ENCODE data around the gene TBX6.
"Not testable (repeated sequence)": the region's sequence is repeated elsewhere in the genome, so short reads cannot be mapped to it uniquely, and the experiment has no call there.

Gene TBX6

DNA sequence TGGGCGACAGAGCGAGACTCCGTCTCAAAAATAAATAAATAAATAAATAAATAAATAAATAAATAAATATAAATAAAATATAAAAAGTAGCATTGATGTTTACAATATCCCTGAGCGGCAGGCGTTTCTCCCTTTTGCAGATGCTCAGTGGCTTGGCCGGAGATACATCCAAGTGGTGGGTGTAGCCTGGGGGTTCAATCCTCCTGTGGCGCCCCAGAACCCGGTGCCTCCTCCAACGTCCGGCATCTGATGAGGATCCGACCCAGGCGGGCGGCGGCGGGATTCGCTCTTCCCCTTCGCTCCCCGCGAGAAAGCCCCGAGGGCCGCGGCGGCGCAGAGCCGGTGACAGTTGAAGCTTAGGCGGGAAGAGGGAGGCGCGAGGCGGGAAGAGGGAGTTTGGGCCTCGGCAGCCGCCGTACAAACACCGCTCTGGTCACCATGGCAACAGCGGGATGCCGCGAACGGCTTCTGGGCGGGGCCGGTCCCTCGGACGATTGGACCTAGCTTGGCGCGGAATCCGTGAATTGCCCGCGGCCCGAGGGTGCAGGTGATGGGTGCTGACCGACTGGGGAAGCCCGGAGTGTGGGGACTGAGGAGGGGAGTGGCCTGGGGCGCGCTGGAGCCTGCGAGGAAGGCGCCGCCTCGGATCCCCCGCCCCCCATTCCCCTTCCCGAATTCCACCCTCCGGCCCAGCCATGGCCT is 38.9 kb downstream of the TBX6 start:
- peak overlapping the region in 17 of 21 experiments; percentile 12 to 80 (median 63) for H3K27ac ChIP-seq
- peak overlapping the region; percentile 41 to 81 (median 66) for H3K4me3 ChIP-seq

DNA sequence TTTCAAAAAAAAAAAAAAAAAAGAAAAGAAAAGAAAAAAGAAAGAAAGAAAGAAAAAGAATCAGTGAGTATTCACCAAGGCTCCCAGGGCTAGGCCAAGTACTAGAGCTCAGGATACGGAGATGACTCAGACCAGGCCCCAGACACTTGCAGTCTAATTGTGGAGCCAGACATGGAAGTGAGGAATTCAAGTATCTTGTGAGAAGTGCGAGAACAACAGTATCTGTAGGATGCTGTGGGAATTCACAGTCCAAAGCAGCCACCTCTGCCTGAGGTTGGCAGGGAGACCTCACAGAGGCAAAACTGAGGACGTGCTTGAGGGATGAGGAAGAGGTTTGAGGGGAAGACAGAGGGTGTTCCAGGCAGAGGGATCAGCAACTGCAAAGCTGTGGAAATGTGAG is 40.2 kb downstream of the TBX6 start:
- no peak overlapping the region for H3K4me3 ChIP-seq
- no peak overlapping the region for H3K27ac ChIP-seq

DNA sequence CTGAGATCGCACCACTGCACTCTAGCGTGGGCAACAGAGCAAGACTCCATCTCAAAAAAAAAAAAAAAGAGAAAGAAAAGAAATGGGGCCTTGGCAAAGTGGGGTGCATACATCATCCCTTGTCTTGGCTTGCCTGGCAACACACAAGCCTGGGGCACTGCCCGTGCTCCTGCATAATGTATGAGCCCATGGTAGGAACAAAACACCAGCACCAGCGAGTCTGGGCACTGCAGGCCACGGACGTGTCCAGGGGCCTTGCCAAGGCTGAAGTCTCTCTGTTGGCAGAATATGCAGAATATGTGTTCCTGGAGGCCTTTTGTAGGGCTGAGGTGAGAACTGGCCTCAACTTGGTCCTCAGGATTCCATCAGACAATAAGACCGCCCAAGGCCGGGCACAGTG is 41.9 kb downstream of the TBX6 start:
- H3K27ac ChIP-seq: peak overlapping the region in 1 of 21 experiments; percentile 17

DNA sequence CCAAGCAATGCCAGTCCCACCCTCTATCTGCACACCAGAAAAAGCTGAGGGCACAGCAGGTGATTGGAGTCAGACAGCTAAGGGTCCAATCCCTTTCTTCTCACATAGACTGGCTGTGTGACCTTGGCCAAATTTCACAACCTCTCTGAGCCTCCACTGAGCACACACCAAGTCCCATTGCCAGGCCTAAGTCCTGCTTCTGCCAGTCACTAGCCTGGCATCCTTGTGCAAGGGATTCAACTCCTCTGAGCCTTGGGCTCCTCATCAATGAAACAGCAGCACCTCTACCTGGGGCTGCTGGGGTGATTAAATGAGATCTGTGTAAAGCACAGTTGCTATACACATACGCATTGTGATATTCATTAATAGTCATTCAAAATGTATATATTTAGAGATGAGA is 45.1 kb downstream of the TBX6 start:
- Histone ChIP-seq H3K27ac (no peak overlapping the region), H3K4me3 (no peak overlapping the region)

More for the DNA sequence above, 41.9 kb downstream of the TBX6 start:
- H3K4me3 ChIP-seq: no peak overlapping the region

DNA sequence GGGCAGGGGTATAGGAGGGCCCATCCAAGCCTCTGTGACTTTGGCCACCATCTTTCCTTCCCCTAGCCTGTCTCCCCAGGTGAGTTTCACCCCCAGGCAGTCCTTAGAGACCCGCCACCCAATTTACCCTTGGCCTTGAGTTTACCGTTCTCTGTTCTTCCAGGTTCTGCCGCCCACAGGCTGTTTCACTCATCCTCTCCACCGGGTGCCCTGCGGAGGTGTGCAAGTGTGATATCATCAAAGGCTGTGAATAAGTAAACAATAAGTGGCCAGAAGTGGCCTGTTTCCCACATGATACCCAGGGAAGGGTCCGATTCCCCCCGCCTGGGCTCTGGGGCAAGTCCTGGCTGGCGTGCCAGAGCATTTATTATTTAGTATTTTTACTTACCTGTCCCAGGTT is 45.5 kb downstream of the TBX6 start:
- Histone ChIP-seq H3K4me3 (no peak overlapping the region), H3K27ac (no peak overlapping the region)

DNA sequence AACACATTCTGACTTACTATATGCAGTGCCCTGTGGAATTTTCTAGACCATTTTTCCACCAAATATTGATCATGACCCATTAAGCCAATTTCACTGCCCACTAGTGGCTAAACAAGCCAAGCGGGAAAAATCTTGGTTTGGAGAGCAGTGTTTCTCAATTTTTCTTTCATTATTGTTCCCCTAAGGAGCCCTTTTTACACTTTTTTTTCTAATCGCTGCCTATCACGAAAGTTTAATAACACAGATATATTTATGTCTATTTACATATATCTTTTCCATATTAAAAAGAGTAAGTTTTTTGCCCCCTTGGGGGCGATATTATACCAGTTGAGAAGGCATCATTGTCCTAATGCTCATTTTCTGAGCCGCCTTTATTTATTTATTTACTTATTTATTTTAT is 49.9 kb downstream of the TBX6 start:
- no peak overlapping the region for H3K27ac ChIP-seq
- no peak overlapping the region for H3K4me3 ChIP-seq

DNA sequence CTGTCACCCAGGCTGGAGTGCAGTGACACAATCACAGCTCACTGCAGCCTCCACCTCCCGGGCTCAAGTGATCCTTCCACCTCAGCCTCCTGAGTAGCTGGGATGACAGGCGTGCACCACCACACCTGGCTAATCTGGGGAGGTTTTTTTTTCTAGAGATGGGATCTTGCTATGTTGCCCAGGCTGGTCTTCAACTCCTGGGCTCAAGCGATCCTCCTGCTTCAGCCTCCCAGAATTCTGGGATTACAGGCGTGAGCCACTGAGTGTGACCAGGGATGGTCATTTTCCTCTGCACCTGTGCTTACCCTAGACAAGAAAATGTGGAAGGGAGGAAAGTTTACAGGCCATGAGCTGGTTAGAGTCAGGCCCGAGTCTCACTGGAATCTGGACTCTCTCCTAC is 51.0 kb downstream of the TBX6 start:
- not testable (repeated sequence) for H3K27ac ChIP-seq, H3K4me3 ChIP-seq

DNA sequence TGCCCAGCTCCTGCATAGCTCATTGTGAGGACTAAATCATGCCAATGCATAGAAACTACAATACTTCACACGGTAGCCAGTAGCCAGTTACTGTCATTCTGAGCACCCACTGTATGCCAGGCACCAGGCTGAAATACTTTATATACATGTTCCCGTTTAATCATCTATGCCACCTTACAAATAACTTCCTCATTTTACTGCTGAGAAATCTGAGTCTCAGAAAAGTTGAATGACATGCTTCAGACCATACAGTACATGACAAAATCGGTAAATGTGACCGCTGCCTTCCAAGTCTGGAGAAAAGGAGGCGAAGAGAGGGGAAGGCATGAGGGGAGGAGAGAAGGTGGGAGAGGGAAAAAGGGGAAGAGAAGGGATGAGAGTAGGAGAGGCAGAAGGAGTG is 51.5 kb downstream of the TBX6 start:
- Histone ChIP-seq H3K4me3 (no peak overlapping the region), H3K27ac (no peak overlapping the region)
